Stimulated activated CD4-positive, alpha-beta T cell treated with anti-CD3 and anti-CD28 coated beads, Interleukin-15, amount 100 ng/mL, for 1 hour (primary cell): ENCODE measurements around the gene JAK2.
"Not testable (repeated sequence)": the region's sequence is repeated elsewhere in the genome, so short reads cannot be mapped to it uniquely, and the experiment has no call there.

Source experiments
- DNase-seq, 2 donors: peaks; one replicate each; pipeline ENCODE4 v3.0.0-alpha.2; 2020; ENCODE audit warnings: low read depth in 1 of 2, low spot score in 1 of 2

The JAK2 gene

GRCh38 chr9:5041390-5042115, 56.5 kb downstream of the JAK2 start:
- DNase-seq, result no peak

- no peak for DNase-seq
These were observed 57.6 kb downstream of the JAK2 start for GRCh38 chr9:5042661-5043178.

GRCh38 chr9:5043381-5043780, 58.3 kb downstream of the JAK2 start:
- no peak for DNase-seq

GRCh38 chr9:5044160-5044559, 59.1 kb downstream of the JAK2 start:
- no peak for DNase-seq

GRCh38 chr9:5052838-5053237, 67.8 kb downstream of the JAK2 start:
- no peak for DNase-seq

- DNase-seq, result no peak
These were observed 77.6 kb downstream of the JAK2 start for GRCh38 chr9:5062631-5063030.

GRCh38 chr9:5072871-5073270, 87.8 kb downstream of the JAK2 start:
- no peak for DNase-seq

- no peak for DNase-seq
These were observed 88.6 kb downstream of the JAK2 start for GRCh38 chr9:5073701-5074100.

- no peak for DNase-seq
These were observed 100.9 kb downstream of the JAK2 start for GRCh38 chr9:5085993-5086392.

- no peak for DNase-seq
These were observed 104.7 kb downstream of the JAK2 start for GRCh38 chr9:5089737-5090136.

GRCh38 chr9:5095795-5096194, 110.7 kb downstream of the JAK2 start:
- no peak for DNase-seq

GRCh38 chr9:5099466-5099865, 114.4 kb downstream of the JAK2 start:
- DNase-seq, result no peak

GRCh38 chr9:5101127-5101526, 116.1 kb downstream of the JAK2 start:
- DNase-seq, result not testable (repeated sequence)

- not testable (repeated sequence) for DNase-seq
These were observed 121.4 kb downstream of the JAK2 start for GRCh38 chr9:5106517-5106916.

- no peak for DNase-seq
These were observed 126.0 kb downstream of the JAK2 start for GRCh38 chr9:5110867-5111681.

GRCh38 chr9:5111696-5112095, 126.6 kb downstream of the JAK2 start:
- no peak for DNase-seq

- no peak for DNase-seq
These were observed 127.1 kb downstream of the JAK2 start for GRCh38 chr9:5112109-5112592.

GRCh38 chr9:5112646-5113045, 127.6 kb downstream of the JAK2 start:
- no peak for DNase-seq

- no peak for DNase-seq
These were observed 128.5 kb downstream of the JAK2 start for GRCh38 chr9:5113523-5113922.

GRCh38 chr9:5113994-5114748, 129.1 kb downstream of the JAK2 start:
- no peak for DNase-seq

GRCh38 chr9:5122116-5122515, 137.0 kb downstream of the JAK2 start:
- DNase-seq, result no peak
